Measurements from ENCODE around the gene PLTP.

The PLTP gene

GRCh38 chr20:45890985-45891983, 20.7 kb downstream of the PLTP start, which contains the start of the genes CTSA and NEURL2 (continued):
- TF ChIP-seq ZNF645 (tag by site-specific recombination; IDR thresholded peaks at IDR 0.05) (no peak), GLI4 (tag by site-specific recombination; IDR thresholded peaks at IDR 0.05) (0 out of 2 replicates have a peak, but pooled peaks have one; percentile 43), ZNF155 (tag by site-specific recombination; IDR thresholded peaks at IDR 0.05) (no peak), ZNF266 (tag by site-specific recombination; IDR thresholded peaks at IDR 0.05; ENCODE audit: low read depth) (no peak), ZNF558 (tag by site-specific recombination; IDR thresholded peaks at IDR 0.05) (no peak), ZNF214 (tag by site-specific recombination; IDR thresholded peaks at IDR 0.05; ENCODE audit: borderline replicate concordance) (no peak), YY2 (tag by site-specific recombination; IDR thresholded peaks at IDR 0.05) (peak; percentile 96), ZNF239 (tag by site-specific recombination; IDR thresholded peaks at IDR 0.05) (no peak), HOXA7 (CRISPR knock-in tag; IDR thresholded peaks at IDR 0.05; ENCODE audit: borderline replicate concordance) (no peak), IKZF3 (tag by site-specific recombination; IDR thresholded peaks at IDR 0.05) (0 out of 2 replicates have a peak, but pooled peaks have one; percentile 12), ZNF791 (tag by site-specific recombination; IDR thresholded peaks at IDR 0.05) (no peak), ZNF324 (tag by site-specific recombination; IDR thresholded peaks at IDR 0.05) (peak; percentile 94; the same call in 1 of the 2 replicates), ZBTB6 (tag by site-specific recombination; IDR thresholded peaks at IDR 0.05) (no peak), ZNF341 (tag by site-specific recombination; IDR thresholded peaks at IDR 0.05; ENCODE audit: low read depth) (peak; percentile 90), AEBP2 (tag by site-specific recombination; IDR thresholded peaks at IDR 0.05; ENCODE audit: borderline replicate concordance) (no peak), ZNF530 (tag by site-specific recombination; IDR thresholded peaks at IDR 0.05; ENCODE audit: low read depth) (no peak), ZNF692 (tag by site-specific recombination; IDR thresholded peaks at IDR 0.05) (peak; percentile 75), ZNF623 (tag by site-specific recombination; IDR thresholded peaks at IDR 0.05) (no peak), SP3 (tag by site-specific recombination; IDR thresholded peaks at IDR 0.05) (peak; percentile 90), ZNF664 (tag by site-specific recombination; IDR thresholded peaks at IDR 0.05) (0 out of 2 replicates have a peak, but pooled peaks have one; percentile 53), ZBTB10 (tag by site-specific recombination; IDR thresholded peaks at IDR 0.05) (peak; percentile 89), GLIS1 (tag by site-specific recombination; IDR thresholded peaks at IDR 0.05) (peak; percentile 99), ZNF157 (tag by site-specific recombination; IDR thresholded peaks at IDR 0.05) (no peak), ZNF146 (tag by site-specific recombination; IDR thresholded peaks at IDR 0.05) (peak; percentile 87; the same call in 1 of the 2 replicates), ZNF560 (tag by site-specific recombination; IDR thresholded peaks at IDR 0.05; ENCODE audit: borderline replicate concordance) (no peak), KLF7 (tag by site-specific recombination; IDR thresholded peaks at IDR 0.05; ENCODE audit: borderline replicate concordance) (peak; percentile 93), ZNF670 (tag by site-specific recombination; IDR thresholded peaks at IDR 0.05; ENCODE audit: low read depth) (no peak), ZBTB44 (tag by site-specific recombination; IDR thresholded peaks at IDR 0.05) (no peak), ZNF114 (tag by site-specific recombination; IDR thresholded peaks at IDR 0.05) (no peak), ZNF354C (tag by site-specific recombination; IDR thresholded peaks at IDR 0.05; ENCODE audit: borderline replicate concordance, low read depth) (no peak)
